ENCODE results near the gene SLC5A10.

SLC5A10 gene

DNA sequence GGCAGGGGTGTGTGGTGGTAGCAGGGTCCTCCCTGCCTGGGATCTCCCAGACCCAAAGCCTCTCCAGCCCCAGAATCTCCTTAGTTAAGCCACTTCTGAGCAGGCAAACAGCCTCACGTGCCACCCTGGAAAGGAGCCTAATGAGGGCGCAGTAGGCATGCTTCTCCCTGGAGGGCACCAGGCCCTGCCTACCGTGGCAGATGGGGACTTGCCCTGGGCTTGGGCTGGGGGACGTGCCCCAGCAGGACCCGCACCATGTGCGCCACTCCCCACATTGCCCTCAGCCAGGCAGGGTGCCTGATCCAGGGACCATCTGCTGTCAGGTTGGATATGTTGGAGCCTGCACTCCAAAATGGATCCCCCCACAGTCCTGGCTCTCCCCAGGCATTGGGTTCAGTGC lies 38.4 kb downstream of the SLC5A10 start:
- peaks cover 19% of the 10 kb centered on the region for H3K36me3 ChIP-seq (ENCODE audit: insufficient read depth, low read length)
- H3K9ac ChIP-seq (ENCODE audit: low read depth, low read length) = no peak overlapping the region
- no peaks in the 10 kb centered on the region for H3K4me1 ChIP-seq (ENCODE audit: control insufficient read depth, insufficient read depth, low read length)

DNA sequence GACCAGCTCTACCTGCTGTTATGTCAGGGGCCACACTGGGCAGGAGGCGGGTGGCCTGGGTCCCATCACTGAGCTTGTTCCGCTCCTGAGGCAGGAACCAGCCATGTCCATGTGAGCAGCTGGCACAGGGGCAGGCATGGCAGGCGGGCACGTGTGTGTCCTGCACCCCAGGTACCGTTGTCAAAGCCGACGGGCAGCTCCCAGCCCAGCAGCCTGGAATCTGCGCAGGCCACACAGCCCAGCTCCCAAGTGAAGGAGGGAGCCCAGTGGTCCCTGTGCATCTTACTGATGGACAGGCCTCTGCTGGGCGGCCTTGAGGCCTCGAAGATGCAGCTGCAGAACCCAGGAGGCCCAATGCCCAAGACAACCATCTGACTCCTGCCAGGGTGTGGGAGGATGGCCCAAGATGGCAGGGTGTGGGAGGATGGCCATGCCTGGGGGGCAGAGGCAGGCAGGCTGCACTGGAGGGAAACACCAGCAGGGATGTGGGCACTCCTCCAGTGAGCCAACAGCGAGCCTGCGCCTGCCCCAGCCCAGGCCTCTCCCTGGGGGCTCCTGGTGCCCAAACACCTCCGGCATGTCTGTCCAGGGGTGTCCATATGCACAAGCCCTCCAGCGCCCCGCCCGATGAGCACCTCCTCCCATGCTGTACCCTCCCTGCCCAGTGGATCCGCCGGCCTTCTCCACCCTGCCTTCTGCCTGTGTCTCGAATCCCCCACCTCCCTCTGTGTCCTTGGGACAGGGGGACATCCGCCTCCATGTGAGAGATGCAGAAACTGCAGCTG lies 39.8 kb downstream of the SLC5A10 start:
- Histone ChIP-seq H3K4me2 (ENCODE audit: low read length) (no peak overlapping the region), H3K9ac (ENCODE audit: low read depth, low read length) (no peak overlapping the region), H3K9me3 (replicated peaks; ENCODE audit: low read length) (no peaks in the 10 kb centered on the region), H3K27me3 (ENCODE audit: control insufficient read depth, insufficient read depth, low read length) (no peaks in the 10 kb centered on the region), H3K4me3 (ENCODE audit: low read length) (no peak overlapping the region), H3K36me3 (ENCODE audit: insufficient read depth, low read length) (peaks cover 10% of the 10 kb centered on the region), H3K4me1 (ENCODE audit: control insufficient read depth, insufficient read depth, low read length) (no peaks in the 10 kb centered on the region)

More for the DNA sequence above, 38.4 kb downstream of the SLC5A10 start:
- Histone ChIP-seq H3K4me3 (ENCODE audit: low read length) (no peak overlapping the region), H3K9me3 (replicated peaks; ENCODE audit: low read length) (no peaks in the 10 kb centered on the region), H3K4me2 (ENCODE audit: low read length) (no peak overlapping the region), H3K27me3 (ENCODE audit: control insufficient read depth, insufficient read depth, low read length) (no peaks in the 10 kb centered on the region)

DNA sequence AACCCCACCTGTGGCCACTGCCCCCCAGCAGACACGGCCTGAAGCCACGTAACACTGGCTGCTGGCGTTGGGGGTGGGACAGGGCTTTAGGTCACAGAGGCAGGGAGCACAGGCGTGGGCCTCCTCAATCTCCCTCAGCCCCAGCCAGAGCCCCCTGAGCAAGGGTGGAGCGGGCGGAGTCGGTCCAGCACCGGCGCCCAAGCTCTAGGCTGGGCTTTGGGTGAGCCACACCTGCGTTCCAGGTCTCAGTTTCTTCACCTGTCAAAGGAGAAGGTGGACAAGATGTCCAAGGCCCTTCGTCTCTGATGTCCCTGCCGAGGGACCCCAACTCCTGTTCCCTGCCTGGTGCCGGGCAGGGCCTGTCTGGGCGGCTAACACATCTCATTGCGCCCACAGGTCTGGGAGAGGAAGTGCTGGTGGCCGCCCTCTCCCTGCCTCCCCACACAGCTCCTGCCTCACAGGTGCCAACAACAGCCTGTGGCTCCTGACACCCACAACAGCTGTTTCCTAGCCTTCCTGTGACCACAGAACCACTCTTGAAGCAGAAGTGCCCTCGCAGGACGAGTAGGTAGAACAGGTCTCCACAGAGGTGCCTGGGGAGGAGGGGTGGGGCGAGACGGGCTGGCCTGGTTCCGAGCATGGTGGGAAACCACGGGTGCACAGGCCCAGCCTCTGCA lies 40.6 kb downstream of the SLC5A10 start:
- no peak overlapping the region for H3K4me3 ChIP-seq (ENCODE audit: low read length)
- H3K9me3 ChIP-seq (replicated peaks; ENCODE audit: low read length) = no peaks in the 10 kb centered on the region
- peaks cover 11% of the 10 kb centered on the region for H3K36me3 ChIP-seq (ENCODE audit: insufficient read depth, low read length)
- H3K9ac ChIP-seq (ENCODE audit: low read depth, low read length) = no peak overlapping the region
- H3K27me3 ChIP-seq (ENCODE audit: control insufficient read depth, insufficient read depth, low read length) = no peaks in the 10 kb centered on the region
- no peak overlapping the region for H3K4me2 ChIP-seq (ENCODE audit: low read length)
- H3K4me1 ChIP-seq (ENCODE audit: control insufficient read depth, insufficient read depth, low read length) = no peaks in the 10 kb centered on the region

DNA sequence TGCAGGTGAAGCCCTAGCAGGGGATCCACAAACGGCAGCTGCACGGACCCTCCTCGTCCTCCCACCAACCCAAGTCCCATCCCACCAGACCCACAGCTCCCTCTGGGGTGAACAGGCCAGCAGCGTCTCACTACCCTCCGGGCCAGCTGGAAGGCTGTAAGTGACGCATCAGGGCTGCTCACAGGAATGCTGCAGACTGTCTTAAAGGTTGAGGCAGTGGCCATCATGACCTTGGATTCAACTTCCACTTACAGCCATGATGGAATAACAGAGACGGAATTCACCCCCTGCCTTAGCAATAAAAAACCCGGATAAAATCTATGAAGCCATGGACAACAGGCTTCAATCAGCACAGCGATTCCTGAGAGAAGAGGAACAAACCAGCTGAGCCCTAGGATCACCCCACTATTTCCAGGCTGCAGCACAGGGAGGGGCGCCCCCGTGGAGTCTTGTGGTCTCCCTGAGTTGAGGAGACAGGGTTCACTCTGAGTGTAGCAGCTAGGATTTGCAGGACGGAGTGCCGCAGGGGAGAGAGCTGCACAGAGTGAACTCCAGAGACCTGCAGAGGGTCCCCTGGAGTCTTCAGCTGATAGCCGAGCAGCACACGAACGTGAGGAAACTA lies 42.1 kb downstream of the SLC5A10 start:
- H3K9ac ChIP-seq (ENCODE audit: low read depth, low read length) = no peak overlapping the region
- H3K4me2 ChIP-seq (ENCODE audit: low read length) = no peak overlapping the region
- H3K36me3 ChIP-seq (ENCODE audit: insufficient read depth, low read length) = peaks cover 11% of the 10 kb centered on the region
- no peaks in the 10 kb centered on the region for H3K9me3 ChIP-seq (replicated peaks; ENCODE audit: low read length)
- H3K4me1 ChIP-seq (ENCODE audit: control insufficient read depth, insufficient read depth, low read length) = no peaks in the 10 kb centered on the region
- H3K4me3 ChIP-seq (ENCODE audit: low read length) = no peak overlapping the region
- H3K27me3 ChIP-seq (ENCODE audit: control insufficient read depth, insufficient read depth, low read length) = no peaks in the 10 kb centered on the region

DNA sequence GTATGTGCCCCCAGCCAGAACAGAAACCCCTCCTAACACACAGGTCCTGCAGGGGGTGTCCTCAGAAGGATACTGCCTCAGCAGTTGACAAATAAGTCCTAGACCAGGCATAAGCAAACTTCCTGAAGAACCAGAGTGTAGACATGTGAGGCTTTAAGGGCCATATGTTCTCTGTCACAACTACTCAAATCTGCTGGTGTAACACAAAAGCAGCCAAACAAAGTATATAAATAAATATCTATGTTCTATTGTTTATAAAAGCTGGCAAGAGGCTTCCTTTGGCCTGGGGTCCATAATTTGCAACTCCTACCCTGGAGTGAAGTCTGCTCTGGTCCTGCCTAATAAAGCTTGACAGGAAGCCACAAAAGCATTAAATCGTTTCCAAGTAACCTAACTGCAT lies 42.7 kb downstream of the SLC5A10 start:
- peaks cover 14% of the 10 kb centered on the region for H3K36me3 ChIP-seq (ENCODE audit: insufficient read depth, low read length)
- H3K4me1 ChIP-seq (ENCODE audit: control insufficient read depth, insufficient read depth, low read length) = no peaks in the 10 kb centered on the region
- H3K27me3 ChIP-seq (ENCODE audit: control insufficient read depth, insufficient read depth, low read length) = no peaks in the 10 kb centered on the region
- H3K9me3 ChIP-seq (replicated peaks; ENCODE audit: low read length) = no peaks in the 10 kb centered on the region
- H3K4me3 ChIP-seq (ENCODE audit: low read length) = no peak overlapping the region
- H3K4me2 ChIP-seq (ENCODE audit: low read length) = no peak overlapping the region
- no peak overlapping the region for H3K9ac ChIP-seq (ENCODE audit: low read depth, low read length)

DNA sequence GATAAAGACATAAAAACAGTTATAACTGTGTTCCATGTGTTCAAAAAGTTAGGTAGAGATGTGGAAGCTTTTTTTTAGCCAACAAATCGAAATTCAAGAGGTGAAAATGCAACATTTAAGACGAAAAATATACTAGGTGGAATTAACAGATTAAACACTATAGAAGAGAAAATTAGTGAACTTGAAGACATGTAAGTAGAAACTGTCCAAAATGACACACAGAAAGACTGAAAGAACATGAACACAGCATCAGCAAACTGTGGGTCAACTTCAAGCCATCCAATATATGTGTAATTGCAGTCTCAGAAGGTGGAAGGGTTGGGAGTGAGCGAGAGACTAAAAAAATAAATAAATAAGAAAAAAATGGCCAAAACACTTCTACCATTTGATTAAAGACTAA lies 43.3 kb downstream of the SLC5A10 start:
- H3K4me3 ChIP-seq (ENCODE audit: low read length) = no peak overlapping the region
- no peak overlapping the region for H3K9ac ChIP-seq (ENCODE audit: low read depth, low read length)
- H3K36me3 ChIP-seq (ENCODE audit: insufficient read depth, low read length) = peaks cover 14% of the 10 kb centered on the region

DNA sequence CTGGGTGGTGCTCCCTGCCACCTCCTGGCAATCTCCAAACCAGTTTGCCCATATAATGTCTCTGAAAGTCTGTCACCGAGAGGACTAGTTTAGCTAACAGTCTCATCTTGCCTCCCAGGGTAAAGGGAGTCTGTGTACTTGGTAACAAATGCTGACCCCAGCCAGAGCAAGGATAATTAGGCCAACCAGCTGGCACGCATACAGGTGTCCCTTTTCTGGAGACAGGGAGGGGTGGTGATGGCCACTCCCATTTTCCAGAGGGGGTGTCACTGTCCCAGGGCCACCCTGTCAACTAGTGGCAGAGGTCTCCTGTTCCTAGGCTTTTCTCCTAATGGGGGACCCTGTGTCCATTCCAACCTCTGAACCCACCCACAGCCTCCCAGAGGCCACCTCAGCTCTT lies 44.5 kb downstream of the SLC5A10 start:
- Histone ChIP-seq H3K36me3 (ENCODE audit: insufficient read depth, low read length) (peaks cover 11% of the 10 kb centered on the region), H3K27me3 (ENCODE audit: control insufficient read depth, insufficient read depth, low read length) (no peaks in the 10 kb centered on the region), H3K4me3 (ENCODE audit: low read length) (no peak overlapping the region), H3K4me1 (ENCODE audit: control insufficient read depth, insufficient read depth, low read length) (peaks cover 13% of the 10 kb centered on the region), H3K9ac (ENCODE audit: low read depth, low read length) (no peak overlapping the region), H3K9me3 (replicated peaks; ENCODE audit: low read length) (no peaks in the 10 kb centered on the region), H3K4me2 (ENCODE audit: low read length) (no peak overlapping the region)

More for the DNA sequence above, 43.3 kb downstream of the SLC5A10 start:
- Histone ChIP-seq H3K4me2 (ENCODE audit: low read length) (no peak overlapping the region), H3K27me3 (ENCODE audit: control insufficient read depth, insufficient read depth, low read length) (no peaks in the 10 kb centered on the region), H3K9me3 (replicated peaks; ENCODE audit: low read length) (no peaks in the 10 kb centered on the region), H3K4me1 (ENCODE audit: control insufficient read depth, insufficient read depth, low read length) (peaks cover 1% of the 10 kb centered on the region)

DNA sequence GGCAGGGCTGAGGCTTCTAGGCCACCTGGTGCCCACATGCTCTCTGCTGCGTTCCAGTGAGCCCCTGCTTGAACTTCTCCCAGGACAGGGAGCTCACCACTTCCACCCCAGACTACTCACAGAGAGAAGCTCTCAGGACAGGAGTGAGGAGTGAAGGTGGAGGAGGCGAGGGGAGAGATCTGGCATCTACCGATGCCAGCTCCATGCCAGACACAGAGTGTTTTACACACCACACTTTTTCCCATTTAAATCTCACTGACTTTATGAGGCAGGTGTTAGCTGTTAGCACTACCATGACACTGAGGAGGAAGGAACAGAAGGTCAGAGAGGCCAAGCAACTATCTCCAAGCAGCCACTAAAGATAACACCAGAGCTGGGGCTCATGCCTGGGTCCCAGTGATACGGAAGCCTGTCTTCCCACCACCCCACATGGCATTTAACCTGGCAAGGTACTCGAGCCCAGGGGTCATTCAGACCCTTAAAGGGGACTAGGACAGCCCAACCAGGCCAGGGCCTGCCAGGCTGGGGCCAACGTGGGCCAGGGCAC lies 45.8 kb downstream of the SLC5A10 start:
- H3K4me3 ChIP-seq (ENCODE audit: low read length) = no peak overlapping the region
- peaks cover 26% of the 10 kb centered on the region for H3K4me1 ChIP-seq (ENCODE audit: control insufficient read depth, insufficient read depth, low read length)
- no peak overlapping the region for H3K4me2 ChIP-seq (ENCODE audit: low read length)
- peaks cover 11% of the 10 kb centered on the region for H3K36me3 ChIP-seq (ENCODE audit: insufficient read depth, low read length)
- no peaks in the 10 kb centered on the region for H3K9me3 ChIP-seq (replicated peaks; ENCODE audit: low read length)
- H3K27me3 ChIP-seq (ENCODE audit: control insufficient read depth, insufficient read depth, low read length) = no peaks in the 10 kb centered on the region
- no peak overlapping the region for H3K9ac ChIP-seq (ENCODE audit: low read depth, low read length)

DNA sequence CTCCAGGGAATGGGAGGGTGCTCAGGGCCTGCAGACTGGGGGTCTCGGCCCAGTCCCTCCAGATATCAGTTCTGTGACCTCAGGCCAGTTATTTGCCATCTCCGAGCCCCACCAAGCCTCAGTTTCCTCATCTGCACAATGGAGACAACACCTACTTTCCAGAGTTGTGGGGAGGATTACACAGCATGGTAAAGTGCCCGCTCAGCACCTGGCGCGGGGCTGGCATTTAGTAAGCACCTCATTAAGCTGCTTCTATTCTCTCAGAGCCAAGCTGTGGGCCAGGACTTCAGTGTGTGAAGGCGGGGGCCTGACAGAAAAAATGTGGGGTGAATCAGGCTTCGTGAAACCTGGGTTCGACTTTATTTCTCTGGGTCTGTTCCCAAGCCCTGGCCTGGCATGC lies 47.4 kb downstream of the SLC5A10 start:
- peaks cover 11% of the 10 kb centered on the region for H3K36me3 ChIP-seq (ENCODE audit: insufficient read depth, low read length)
- no peak overlapping the region for H3K4me3 ChIP-seq (ENCODE audit: low read length)
- H3K9ac ChIP-seq (ENCODE audit: low read depth, low read length) = no peak overlapping the region
- H3K4me1 ChIP-seq (ENCODE audit: control insufficient read depth, insufficient read depth, low read length) = peaks cover 37% of the 10 kb centered on the region
- no peaks in the 10 kb centered on the region for H3K27me3 ChIP-seq (ENCODE audit: control insufficient read depth, insufficient read depth, low read length)
- H3K4me2 ChIP-seq (ENCODE audit: low read length) = no peak overlapping the region
- no peaks in the 10 kb centered on the region for H3K9me3 ChIP-seq (replicated peaks; ENCODE audit: low read length)

DNA sequence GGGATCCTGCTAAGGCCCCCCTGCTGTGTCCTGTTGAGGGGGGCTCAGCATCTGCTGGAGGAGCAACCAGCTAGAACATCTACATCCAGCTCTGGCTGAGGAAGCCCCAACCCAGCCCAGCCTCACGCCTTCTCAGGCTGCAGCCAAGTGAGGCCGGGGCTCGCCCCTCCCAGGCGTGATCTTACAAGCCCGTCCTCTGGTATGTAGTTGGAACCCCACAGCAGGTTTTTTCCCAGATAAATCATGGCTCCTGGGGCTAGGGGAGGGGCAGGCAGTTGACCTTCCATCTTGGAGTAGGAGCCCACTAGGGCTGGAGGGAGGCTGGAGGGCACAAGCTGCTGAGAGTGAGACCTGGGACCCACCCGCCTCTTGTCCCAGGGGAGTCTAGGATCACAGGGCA lies 47.9 kb downstream of the SLC5A10 start:
- H3K36me3 ChIP-seq (ENCODE audit: insufficient read depth, low read length) = peaks cover 11% of the 10 kb centered on the region
- H3K9ac ChIP-seq (ENCODE audit: low read depth, low read length) = peak overlapping the region; percentile 37

DNA sequence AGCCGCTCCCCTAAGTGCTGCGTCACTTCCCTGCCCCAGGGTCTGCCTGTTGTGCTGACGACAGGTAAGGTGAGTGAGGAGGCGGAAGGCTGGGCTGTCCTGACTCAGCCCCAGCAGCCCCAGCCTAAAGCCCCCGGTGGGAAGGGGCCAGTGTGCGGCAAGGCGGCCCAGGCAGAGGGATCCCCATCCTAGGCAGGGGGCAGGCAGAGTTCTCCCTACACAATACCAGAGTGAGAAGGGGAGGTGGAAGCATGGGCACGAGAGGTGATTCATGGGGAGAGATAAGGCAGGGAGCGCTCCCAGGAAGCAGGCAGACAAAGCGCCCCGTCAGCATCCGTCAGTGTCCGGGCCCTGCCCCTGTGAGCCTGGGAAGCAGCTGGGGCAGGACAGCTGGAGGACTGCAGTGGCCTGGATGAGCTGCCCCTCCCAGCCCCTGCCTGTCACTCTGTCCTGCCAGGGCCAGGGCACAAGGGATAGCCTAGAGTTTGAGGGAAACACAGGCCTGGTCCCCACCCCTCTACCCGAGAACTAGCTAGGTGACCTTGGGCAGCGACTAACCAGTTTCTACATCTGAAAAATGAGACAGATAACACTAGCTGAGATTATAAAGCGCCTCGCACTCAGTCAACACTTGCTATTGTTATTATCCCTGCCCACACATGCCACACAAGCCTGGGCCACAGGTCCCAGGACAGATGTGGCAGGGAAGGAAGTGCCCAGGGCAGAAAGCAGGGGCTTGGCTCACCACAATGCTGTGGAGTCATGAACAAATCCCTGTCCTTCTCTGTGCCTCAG lies 48.8 kb downstream of the SLC5A10 start:
- peak overlapping the region; percentile 89 for H3K4me2 ChIP-seq (ENCODE audit: low read length)
- peaks cover 11% of the 10 kb centered on the region for H3K36me3 ChIP-seq (ENCODE audit: insufficient read depth, low read length)
- H3K4me1 ChIP-seq (ENCODE audit: control insufficient read depth, insufficient read depth, low read length) = peaks cover 44% of the 10 kb centered on the region
- no peaks in the 10 kb centered on the region for H3K9me3 ChIP-seq (replicated peaks; ENCODE audit: low read length)
- peak overlapping the region; percentile 16 for H3K4me3 ChIP-seq (ENCODE audit: low read length)
- peak overlapping the region; percentile 37 for H3K9ac ChIP-seq (ENCODE audit: low read depth, low read length)
- no peaks in the 10 kb centered on the region for H3K27me3 ChIP-seq (ENCODE audit: control insufficient read depth, insufficient read depth, low read length)

More for the DNA sequence above, 47.9 kb downstream of the SLC5A10 start:
- no peak overlapping the region for H3K4me3 ChIP-seq (ENCODE audit: low read length)
- peaks cover 41% of the 10 kb centered on the region for H3K4me1 ChIP-seq (ENCODE audit: control insufficient read depth, insufficient read depth, low read length)
- H3K9me3 ChIP-seq (replicated peaks; ENCODE audit: low read length) = no peaks in the 10 kb centered on the region
- H3K4me2 ChIP-seq (ENCODE audit: low read length) = no peak overlapping the region
- no peaks in the 10 kb centered on the region for H3K27me3 ChIP-seq (ENCODE audit: control insufficient read depth, insufficient read depth, low read length)

All from skeletal muscle satellite cell (primary cell).